ENCODE data around the gene LPCAT2.

The LPCAT2 gene

DNA sequence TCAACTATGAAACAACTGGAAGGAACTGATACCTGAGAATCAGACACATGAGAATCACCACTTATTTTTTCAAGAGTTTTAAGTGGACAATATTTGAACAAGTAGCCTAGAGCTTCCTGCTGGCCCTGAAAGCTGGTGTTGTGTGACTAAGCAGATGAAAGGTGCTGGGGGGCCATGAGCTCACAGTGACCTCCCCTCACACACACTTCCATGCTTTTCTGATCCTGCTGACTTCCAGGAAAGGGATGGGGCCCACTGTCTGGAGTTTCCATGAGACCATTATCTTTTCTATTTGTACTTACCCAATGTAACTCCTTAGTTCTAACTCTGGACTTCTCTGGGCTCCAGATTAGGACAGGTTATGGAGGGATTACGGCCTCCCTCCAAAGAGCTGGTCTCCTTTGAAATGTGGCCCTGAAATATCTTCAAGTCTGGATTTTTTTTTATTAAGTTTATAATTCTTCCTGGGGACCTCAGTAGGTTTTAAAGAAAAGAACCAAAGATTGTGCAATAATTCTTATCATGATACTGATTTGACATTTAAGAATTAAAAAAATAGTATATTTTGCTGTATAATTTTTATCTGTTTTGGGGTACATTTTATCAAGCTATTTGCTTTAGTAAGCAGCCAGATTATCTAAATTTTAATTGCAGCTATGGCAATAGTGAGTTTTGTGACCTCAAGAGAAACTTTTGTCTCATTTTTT, 62.5 kb downstream of the LPCAT2 start:
- DNase-seq (ENCODE audit: extremely low spot score) = no peak
- ChIA-PET POLR2A (no interaction called here), CTCF (no interaction called here)
- no peak for TF ChIP-seq FOXM1 (IDR thresholded peaks at IDR 0.05; ENCODE audit: borderline replicate concordance)
- TF ChIP-seq ARNT (IDR thresholded peaks at IDR 0.05) = no peak
- TF ChIP-seq HDGF (IDR thresholded peaks at IDR 0.05; ENCODE audit: borderline replicate concordance) = no peak
- no peak for TF ChIP-seq LEF1 (IDR thresholded peaks at IDR 0.05; ENCODE audit: borderline replicate concordance)
- TF ChIP-seq BHLHE40 (IDR thresholded peaks at IDR 0.05; ENCODE audit: borderline replicate concordance) = no peak
- TF ChIP-seq SUZ12 (IDR thresholded peaks at IDR 0.05) = no peak

DNA sequence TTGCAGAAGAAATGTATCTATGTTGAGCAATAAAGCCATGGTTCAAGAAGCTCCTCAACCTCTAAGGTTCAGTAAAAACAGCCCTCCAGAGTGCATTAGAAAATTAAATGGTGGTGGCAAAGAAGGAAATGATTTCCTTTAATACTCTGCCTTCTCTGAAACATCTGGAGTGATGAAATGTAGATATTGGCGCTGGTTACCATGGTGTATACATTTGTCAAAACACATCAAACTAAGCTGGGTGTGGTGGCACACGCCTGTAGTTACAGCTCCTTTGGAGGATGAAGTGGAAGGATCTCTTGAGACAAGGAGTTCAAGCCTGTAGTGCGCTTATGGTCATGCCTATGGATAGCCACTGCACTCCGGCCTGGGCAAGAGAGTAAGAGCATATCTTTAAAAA, 63.6 kb downstream of the LPCAT2 start:
- TF ChIP-seq ZNF384 (IDR thresholded peaks at IDR 0.05) (no peak), ARNT (IDR thresholded peaks at IDR 0.05) (no peak), LEF1 (IDR thresholded peaks at IDR 0.05; ENCODE audit: borderline replicate concordance) (no peak), SP1 (IDR thresholded peaks at IDR 0.05) (no peak), FOXK2 (IDR thresholded peaks at IDR 0.05) (no peak), TARDBP (IDR thresholded peaks at IDR 0.05) (no peak)
- TF ChIP-seq, protein P1, sequence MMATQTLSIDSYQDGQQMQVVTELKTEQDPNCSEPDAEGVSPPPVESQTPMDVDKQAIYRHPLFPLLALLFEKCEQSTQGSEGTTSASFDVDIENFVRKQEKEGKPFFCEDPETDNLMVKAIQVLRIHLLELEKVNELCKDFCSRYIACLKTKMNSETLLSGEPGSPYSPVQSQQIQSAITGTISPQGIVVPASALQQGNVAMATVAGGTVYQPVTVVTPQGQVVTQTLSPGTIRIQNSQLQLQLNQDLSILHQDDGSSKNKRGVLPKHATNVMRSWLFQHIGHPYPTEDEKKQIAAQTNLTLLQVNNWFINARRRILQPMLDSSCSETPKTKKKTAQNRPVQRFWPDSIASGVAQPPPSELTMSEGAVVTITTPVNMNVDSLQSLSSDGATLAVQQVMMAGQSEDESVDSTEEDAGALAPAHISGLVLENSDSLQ (IDR thresholded peaks at IDR 0.05) = no peak
- ChIA-PET POLR2A (no interaction called here), CTCF (no interaction called here)
- DNase-seq (ENCODE audit: extremely low spot score) = no peak

DNA sequence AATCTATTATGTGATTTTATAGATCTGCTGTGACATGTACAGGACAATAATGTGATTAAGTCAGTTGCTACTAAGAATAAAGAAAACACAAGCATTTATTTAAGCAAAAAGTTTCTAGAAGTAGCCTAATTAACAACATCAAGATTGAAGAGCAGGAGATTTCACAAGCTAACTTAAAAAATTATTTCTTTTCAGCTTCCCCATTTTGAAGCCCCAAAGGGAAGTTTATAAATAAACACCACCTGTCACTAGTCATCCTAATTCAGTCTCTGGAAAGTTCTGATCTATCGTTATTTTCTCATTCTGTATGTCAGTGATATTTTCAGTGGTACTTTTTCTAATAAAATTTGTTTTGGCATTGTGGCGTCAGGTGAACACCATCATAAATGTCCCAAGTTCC, 65.9 kb downstream of the LPCAT2 start:
- TF ChIP-seq FOXK2 (IDR thresholded peaks at IDR 0.05) (no peak), NFRKB (IDR thresholded peaks at IDR 0.05) (no peak), L3MBTL2 (conservative IDR thresholded peaks at IDR 0.05) (no peak), SP1 (IDR thresholded peaks at IDR 0.05) (no peak), LEF1 (IDR thresholded peaks at IDR 0.05; ENCODE audit: borderline replicate concordance) (no peak), CTBP1 (IDR thresholded peaks at IDR 0.05; ENCODE audit: borderline replicate concordance) (no peak), HDGF (IDR thresholded peaks at IDR 0.05; ENCODE audit: borderline replicate concordance) (no peak), SUZ12 (IDR thresholded peaks at IDR 0.05) (no peak), ELF4 (IDR thresholded peaks at IDR 0.05) (no peak), TARDBP (IDR thresholded peaks at IDR 0.05) (no peak)
- CTCF ChIA-PET = no interaction called here
- POLR2A ChIA-PET = no interaction called here
- DNase-seq (ENCODE audit: extremely low spot score) = no peak

DNA sequence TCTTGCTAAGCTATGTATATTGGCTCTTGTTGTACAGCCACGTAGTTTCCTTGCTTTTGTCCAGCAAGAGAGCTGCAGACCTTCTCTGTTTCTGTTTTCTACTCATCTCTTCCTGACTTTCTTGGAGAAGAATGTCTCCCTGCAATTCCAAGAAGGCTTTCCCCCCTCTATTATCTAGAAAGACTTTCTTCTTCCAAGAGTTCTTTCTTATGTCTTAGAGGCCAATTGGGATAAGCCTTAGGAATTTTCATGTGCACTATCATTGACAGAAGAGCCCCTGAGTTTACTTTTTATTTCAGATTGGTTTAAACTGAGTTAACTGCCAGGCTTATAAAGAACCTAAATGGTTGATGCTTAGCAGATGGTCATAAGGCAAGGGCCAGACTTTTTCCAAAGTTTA, 66.6 kb downstream of the LPCAT2 start:
- DNase-seq (ENCODE audit: extremely low spot score) = no peak
- CTCF ChIA-PET = no interaction called here
- no peak for TF ChIP-seq BHLHE40 (IDR thresholded peaks at IDR 0.05; ENCODE audit: borderline replicate concordance)
- TF ChIP-seq LEF1 (IDR thresholded peaks at IDR 0.05; ENCODE audit: borderline replicate concordance) = no peak
- TF ChIP-seq SP1 (IDR thresholded peaks at IDR 0.05) = no peak
- TF ChIP-seq SUZ12 (IDR thresholded peaks at IDR 0.05) = no peak
- POLR2A ChIA-PET = no interaction called here

DNA sequence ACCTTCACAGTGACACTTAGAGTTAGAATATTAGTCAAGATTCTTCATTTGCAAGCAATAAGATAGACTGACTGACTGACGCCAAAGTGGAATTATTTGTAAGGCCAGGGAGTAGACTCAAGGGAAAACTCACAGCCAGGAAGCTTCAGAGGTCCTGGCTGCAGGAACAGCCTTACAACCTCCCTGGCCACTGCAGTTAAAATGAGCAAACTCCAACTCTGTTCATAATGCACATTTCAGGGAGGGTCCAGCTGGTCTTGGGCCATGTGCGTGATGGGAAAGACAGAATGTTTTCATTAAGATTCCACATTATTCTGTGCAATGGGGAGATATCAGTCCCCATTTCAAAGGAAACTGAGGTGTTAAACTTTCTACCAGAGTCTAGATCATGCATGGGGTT, 67.5 kb downstream of the LPCAT2 start:
- POLR2A ChIA-PET = no interaction called here
- DNase-seq (ENCODE audit: extremely low spot score) = no peak
- CTCF ChIA-PET = no interaction called here
- TF ChIP-seq ARNT (IDR thresholded peaks at IDR 0.05) (no peak), SP1 (IDR thresholded peaks at IDR 0.05) (no peak), FOXM1 (IDR thresholded peaks at IDR 0.05; ENCODE audit: borderline replicate concordance) (no peak), SUZ12 (IDR thresholded peaks at IDR 0.05) (no peak), ELF4 (IDR thresholded peaks at IDR 0.05) (no peak), L3MBTL2 (conservative IDR thresholded peaks at IDR 0.05) (no peak), CTBP1 (IDR thresholded peaks at IDR 0.05; ENCODE audit: borderline replicate concordance) (no peak), FOXA1 (IDR thresholded peaks at IDR 0.05) (no peak), ZNF384 (IDR thresholded peaks at IDR 0.05) (no peak), FOXK2 (IDR thresholded peaks at IDR 0.05) (no peak), LEF1 (IDR thresholded peaks at IDR 0.05; ENCODE audit: borderline replicate concordance) (no peak), TARDBP (IDR thresholded peaks at IDR 0.05) (no peak), NFRKB (IDR thresholded peaks at IDR 0.05) (no peak), BHLHE40 (IDR thresholded peaks at IDR 0.05; ENCODE audit: borderline replicate concordance) (no peak), HDGF (IDR thresholded peaks at IDR 0.05; ENCODE audit: borderline replicate concordance) (no peak)
- TF ChIP-seq, protein P1 (IDR thresholded peaks at IDR 0.05) = no peak

DNA sequence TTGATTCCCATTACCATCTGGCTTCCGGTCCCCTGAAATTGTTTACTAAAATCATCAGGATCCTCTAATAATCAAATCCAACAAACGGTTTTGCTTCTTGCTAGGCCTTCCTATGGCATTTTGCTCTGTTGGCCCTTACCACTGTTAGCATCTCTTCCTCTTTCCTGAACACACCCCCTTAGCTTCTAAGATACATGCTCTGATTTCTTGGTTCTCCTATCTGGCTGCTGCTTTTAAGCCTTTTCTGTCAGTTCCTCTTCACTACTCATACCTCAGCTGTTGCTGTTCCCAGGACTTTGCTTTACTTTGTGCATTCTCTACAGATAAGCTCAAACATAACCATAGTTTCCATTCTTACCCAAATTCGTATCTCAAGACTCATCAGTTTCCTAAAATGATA, 69.0 kb downstream of the LPCAT2 start:
- TF ChIP-seq LEF1 (IDR thresholded peaks at IDR 0.05; ENCODE audit: borderline replicate concordance) (no peak), L3MBTL2 (conservative IDR thresholded peaks at IDR 0.05) (no peak), NFRKB (IDR thresholded peaks at IDR 0.05) (no peak), ZNF384 (IDR thresholded peaks at IDR 0.05) (no peak), ARNT (IDR thresholded peaks at IDR 0.05) (no peak), SP1 (IDR thresholded peaks at IDR 0.05) (no peak), ELF4 (IDR thresholded peaks at IDR 0.05) (no peak)
- TF ChIP-seq, protein P1 (IDR thresholded peaks at IDR 0.05) = no peak
- ChIA-PET POLR2A (no interaction called here), CTCF (interaction anchor here (0.6 kb wide), 1 partner anchor 108 kb away, joined by 3 read pairs; no protein-coding TSS in a partner anchor)
- DNase-seq (ENCODE audit: extremely low spot score) = no peak

DNA sequence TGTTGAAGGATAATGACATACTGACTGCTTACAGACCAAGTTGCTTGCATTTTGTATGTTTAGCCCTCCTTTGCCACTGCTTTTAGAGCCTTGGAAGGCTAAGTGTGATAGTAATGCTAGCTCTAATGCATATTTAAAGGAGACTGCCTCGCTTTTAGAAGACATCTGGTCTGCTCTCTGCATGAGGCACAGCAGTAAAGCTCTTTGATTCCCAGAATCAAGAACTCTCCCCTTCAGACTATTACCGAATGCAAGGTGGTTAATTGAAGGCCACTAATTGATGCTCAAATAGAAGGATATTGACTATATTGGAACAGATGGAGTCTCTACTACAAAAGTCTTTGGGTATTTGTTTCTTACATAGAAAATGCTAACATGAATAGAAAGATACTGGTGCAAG, 76.8 kb downstream of the LPCAT2 start:
- ChIA-PET POLR2A (no interaction called here), CTCF (interaction anchor here (0.7 kb wide), 1 partner anchor 75 kb away, joined by 3 read pairs; no protein-coding TSS in a partner anchor)
- no peak for DNase-seq (ENCODE audit: extremely low spot score)
- TF ChIP-seq TARDBP (IDR thresholded peaks at IDR 0.05) = no peak
- no peak for TF ChIP-seq ELF4 (IDR thresholded peaks at IDR 0.05)
- no peak for TF ChIP-seq ZNF384 (IDR thresholded peaks at IDR 0.05)
- TF ChIP-seq FOXM1 (IDR thresholded peaks at IDR 0.05; ENCODE audit: borderline replicate concordance) = no peak
- TF ChIP-seq HDGF (IDR thresholded peaks at IDR 0.05; ENCODE audit: borderline replicate concordance) = no peak
- TF ChIP-seq, protein P1 (IDR thresholded peaks at IDR 0.05) = no peak
- no peak for TF ChIP-seq CTBP1 (IDR thresholded peaks at IDR 0.05; ENCODE audit: borderline replicate concordance)
- TF ChIP-seq ARNT (IDR thresholded peaks at IDR 0.05) = no peak
- no peak for TF ChIP-seq FOXA1 (IDR thresholded peaks at IDR 0.05)
- TF ChIP-seq SUZ12 (IDR thresholded peaks at IDR 0.05) = no peak
- no peak for TF ChIP-seq LEF1 (IDR thresholded peaks at IDR 0.05; ENCODE audit: borderline replicate concordance)
- TF ChIP-seq BHLHE40 (IDR thresholded peaks at IDR 0.05; ENCODE audit: borderline replicate concordance) = no peak
- no peak for TF ChIP-seq NFRKB (IDR thresholded peaks at IDR 0.05)
